Epidermal melanocyte (primary cell): ENCODE data around the gene PSMD13.
A peak's percentile ranks its signal among the peaks of the same experiment; 100 is the strongest.

ENCODE experiments used
- DNase-seq: peaks from one replicate; pipeline ENCODE4 v3.0.0; 2011; ENCODE audit warnings: low spot score; ENCODE audit not compliant: insufficient read length

Gene PSMD13

DNA sequence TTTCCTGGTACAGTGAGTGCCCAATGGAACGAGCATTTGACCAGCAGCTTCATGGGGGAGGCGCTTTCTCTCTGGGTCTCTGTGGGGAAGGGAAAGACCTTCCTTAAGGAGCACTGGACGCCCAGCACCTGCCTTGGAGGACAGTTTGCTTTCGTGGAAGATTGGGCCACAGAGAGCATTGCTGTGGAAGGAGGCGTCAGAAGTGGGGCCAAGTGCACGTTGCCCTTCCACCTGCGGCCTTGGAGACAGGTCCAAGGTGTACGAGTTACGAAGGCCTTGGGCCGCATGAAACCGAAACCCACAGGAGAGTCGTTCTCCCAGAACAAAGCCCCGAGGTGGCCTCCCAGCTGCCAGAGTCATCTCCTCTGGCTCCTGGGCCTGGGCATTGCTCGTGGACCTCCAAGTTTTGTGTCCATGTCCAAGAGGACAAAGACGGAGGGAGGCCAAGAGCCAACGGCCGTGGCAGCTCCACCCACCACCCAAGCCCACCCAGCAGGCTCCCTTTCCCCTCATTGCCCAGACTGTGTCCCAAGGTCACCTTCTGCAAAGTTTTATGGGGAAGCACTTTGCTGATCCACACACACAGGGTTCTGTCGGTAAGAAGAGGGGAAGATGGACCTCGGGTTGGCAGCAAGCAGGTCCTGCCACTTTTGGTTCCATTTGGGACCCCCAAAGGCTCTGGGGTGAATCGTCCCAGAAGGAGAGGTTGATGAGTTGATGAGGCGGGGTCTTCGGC, 35.6 kb downstream of the PSMD13 start:
- DNase-seq = no peak

DNA sequence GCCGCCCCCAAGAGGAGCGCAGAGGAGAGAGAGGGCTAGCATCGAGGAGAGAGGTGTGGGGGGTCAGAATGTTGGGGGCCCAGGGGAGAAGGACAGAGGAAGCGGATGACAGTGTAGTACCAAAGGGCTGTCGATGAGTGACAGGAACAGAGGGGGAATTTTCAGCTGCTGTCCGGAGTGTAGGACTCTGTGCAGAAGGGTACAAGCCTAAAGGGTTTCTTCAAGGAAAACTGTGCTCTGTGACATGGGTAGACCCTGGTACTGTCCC, 36.1 kb downstream of the PSMD13 start:
- DNase-seq = no peak

GRCh38 chr11:276219-276618, 39.4 kb downstream of the PSMD13 start:
- no peak for DNase-seq

- no peak for DNase-seq
These were observed 41.5 kb downstream of the PSMD13 start, which contains the start of gene NLRP6 for GRCh38 chr11:278001-278951. NLRP6 (plus strand) TSS chr11:278407; CDS start chr11:278570, 163 bp downstream.

GRCh38 chr11:279040-279965, 42.5 kb downstream of the PSMD13 start:
- DNase-seq = no peak

GRCh38 chr11:279966-280705, 43.4 kb downstream of the PSMD13 start:
- no peak for DNase-seq

DNA sequence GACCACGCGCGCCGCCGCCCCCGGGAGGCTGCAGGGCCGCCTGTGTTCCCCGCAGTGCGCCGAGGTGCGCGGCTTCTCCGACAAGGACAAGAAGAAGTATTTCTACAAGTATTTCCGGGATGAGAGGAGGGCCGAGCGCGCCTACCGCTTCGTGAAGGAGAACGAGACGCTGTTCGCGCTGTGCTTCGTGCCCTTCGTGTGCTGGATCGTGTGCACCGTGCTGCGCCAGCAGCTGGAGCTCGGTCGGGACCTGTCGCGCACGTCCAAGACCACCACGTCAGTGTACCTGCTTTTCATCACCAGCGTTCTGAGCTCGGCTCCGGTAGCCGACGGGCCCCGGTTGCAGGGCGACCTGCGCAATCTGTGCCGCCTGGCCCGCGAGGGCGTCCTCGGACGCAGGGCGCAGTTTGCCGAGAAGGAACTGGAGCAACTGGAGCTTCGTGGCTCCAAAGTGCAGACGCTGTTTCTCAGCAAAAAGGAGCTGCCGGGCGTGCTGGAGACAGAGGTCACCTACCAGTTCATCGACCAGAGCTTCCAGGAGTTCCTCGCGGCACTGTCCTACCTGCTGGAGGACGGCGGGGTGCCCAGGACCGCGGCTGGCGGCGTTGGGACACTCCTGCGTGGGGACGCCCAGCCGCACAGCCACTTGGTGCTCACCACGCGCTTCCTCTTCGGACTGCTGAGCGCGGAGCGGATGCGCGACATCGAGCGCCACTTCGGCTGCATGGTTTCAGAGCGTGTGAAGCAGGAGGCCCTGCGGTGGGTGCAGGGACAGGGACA, 44.1 kb downstream of the PSMD13 start:
- no peak for DNase-seq

DNA sequence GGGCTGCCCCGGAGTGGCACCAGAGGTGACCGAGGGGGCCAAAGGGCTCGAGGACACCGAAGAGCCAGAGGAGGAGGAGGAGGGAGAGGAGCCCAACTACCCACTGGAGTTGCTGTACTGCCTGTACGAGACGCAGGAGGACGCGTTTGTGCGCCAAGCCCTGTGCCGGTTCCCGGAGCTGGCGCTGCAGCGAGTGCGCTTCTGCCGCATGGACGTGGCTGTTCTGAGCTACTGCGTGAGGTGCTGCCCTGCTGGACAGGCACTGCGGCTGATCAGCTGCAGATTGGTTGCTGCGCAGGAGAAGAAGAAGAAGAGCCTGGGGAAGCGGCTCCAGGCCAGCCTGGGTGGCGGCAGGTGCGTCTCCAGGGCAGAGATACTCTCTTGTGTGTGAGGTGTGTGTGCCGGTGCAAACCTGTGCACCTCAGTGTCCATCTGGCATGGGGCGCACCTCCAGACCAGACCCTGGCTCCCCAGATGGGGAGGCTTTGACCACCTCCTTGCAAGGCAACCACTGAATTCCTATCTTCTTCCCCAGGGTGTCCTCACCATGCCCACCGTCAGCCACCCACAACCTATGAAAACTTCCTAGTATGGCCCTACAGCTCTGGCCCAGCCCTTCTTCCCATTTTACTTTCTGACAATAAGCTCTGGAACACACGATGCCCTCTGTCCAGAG, 44.8 kb downstream of the PSMD13 start:
- DNase-seq = no peak

- DNase-seq = no peak
These were observed 45.4 kb downstream of the PSMD13 start for GRCh38 chr11:282171-282570.

- DNase-seq = peak; percentile 15
These were observed 46.0 kb downstream of the PSMD13 start for GRCh38 chr11:282630-283360.

GRCh38 chr11:283405-284104, 46.8 kb downstream of the PSMD13 start:
- no peak for DNase-seq

GRCh38 chr11:284105-285020, 47.6 kb downstream of the PSMD13 start:
- peak; percentile 11 for DNase-seq

- peak; percentile 11 for DNase-seq
These were observed 48.5 kb downstream of the PSMD13 start for GRCh38 chr11:285021-285893.

GRCh38 chr11:285894-286220, 49.1 kb downstream of the PSMD13 start:
- no peak for DNase-seq

DNA sequence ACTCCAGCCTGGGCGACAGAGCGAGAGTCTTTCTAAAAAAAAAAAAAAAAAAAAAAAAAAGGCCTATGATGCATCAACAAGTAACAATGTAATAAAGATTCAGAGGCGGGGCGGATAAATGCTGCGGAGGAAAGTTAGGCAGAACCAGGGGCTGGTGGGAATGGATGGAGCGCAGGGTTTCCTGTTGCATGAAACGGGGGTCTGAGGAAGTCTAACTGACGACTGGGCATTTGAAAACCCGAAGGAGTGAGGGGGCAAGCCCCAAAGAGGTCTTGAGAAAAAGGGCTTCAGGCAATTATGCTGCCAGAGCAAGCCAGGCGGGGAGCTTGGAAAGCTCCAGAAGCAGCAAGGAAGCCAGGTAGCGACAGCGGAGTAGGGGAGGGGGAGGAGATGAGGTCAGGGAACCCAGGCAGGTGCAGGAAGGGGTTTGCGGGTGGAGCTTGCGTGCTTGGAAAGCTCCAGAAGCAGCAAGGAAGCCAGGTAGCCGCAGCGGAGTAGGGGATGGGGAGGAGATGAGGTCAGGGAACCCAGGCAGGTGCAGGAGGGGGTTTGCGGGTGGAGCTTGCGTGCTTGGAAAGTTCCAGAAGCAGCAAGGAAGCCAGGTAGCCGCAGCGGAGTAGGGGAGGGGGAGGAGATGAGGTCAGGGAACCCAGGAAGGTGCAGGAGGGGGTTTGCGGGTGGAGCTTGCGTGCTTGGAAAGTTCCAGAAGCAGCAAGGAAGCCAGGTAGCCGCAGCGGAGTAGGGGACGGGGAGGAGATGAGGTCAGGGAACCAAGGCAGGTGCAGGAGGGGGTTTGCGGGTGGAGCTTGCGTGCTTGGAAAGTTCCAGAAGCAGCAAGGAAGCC, 50.4 kb downstream of the PSMD13 start:
- peak; percentile 15 for DNase-seq
